ENCODE measurements around the gene POLN. TPM values are rescaled to one million over a fixed set of nuclear protein-coding genes. Genes with fewer than 3 reads are reported as not detected.

The POLN gene
- total RNA-seq, 4 donors from 2014 or later: 0.70 to 6.6 (median 3.2) TPM

DNA sequence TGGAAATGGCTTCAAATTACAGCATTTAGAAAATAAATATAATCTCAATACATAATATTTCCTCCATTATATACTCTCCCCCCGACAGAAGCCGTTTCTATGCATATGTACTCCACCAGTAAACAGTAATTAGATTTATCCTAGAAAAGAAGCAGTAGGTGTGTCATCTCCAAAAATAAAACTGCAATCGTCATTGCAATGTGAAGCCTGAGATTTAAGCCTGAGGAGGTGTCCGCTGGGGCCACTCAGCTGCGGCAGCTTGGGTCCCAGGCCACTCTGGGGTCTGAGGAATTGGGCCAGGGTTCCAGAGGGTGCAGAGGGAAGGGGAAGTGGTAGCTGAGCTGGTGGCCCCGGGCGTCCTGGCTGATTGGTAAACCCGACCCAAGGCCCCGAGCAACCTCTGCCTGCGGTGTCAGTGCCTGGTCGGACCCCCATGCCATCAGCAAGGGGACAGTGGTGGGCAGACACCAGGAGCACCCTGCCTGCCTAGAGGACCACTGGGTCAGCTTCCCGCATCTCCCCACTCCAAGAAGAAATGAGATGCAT lies 27.8 kb upstream of the POLN start:
- no peak overlapping the region for H3K4me3 ChIP-seq

DNA sequence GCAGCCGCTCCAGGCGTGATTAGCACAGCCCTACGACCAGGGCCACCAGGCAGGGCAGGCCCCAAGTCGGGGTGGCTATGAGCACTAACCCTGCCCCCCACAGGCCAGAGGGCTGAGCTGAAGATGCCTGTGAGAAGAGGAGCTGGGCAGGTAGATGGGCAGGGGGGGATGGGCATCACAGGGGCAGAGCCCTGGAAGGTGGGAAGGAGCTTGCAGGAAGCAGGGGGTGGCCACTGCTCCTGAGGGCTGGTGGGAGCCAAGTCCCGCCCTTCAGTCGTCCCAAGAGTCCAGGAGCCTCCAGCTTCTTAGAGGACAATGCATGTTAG lies 27.2 kb upstream of the POLN start:
- H3K36me3 ChIP-seq: peaks cover 0 to 23% (median 0%) of the 10 kb centered on the region in 3 donors
- no peaks in the 10 kb centered on the region for H3K27me3 ChIP-seq
- no peaks in the 10 kb centered on the region for H3K9me3 ChIP-seq
- no peak for DNase-seq
- no peak overlapping the region for H3K27ac ChIP-seq
- no peak for TF ChIP-seq POLR2A (IDR thresholded peaks at IDR 0.05)
- TF ChIP-seq, protein P1, sequence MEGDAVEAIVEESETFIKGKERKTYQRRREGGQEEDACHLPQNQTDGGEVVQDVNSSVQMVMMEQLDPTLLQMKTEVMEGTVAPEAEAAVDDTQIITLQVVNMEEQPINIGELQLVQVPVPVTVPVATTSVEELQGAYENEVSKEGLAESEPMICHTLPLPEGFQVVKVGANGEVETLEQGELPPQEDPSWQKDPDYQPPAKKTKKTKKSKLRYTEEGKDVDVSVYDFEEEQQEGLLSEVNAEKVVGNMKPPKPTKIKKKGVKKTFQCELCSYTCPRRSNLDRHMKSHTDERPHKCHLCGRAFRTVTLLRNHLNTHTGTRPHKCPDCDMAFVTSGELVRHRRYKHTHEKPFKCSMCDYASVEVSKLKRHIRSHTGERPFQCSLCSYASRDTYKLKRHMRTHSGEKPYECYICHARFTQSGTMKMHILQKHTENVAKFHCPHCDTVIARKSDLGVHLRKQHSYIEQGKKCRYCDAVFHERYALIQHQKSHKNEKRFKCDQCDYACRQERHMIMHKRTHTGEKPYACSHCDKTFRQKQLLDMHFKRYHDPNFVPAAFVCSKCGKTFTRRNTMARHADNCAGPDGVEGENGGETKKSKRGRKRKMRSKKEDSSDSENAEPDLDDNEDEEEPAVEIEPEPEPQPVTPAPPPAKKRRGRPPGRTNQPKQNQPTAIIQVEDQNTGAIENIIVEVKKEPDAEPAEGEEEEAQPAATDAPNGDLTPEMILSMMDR (IDR thresholded peaks at IDR 0.05): no peak
- H3K4me3 ChIP-seq: no peak overlapping the region
- peaks cover 0 to 7% (median 1%) of the 10 kb centered on the region in 4 donors for H3K4me1 ChIP-seq

More for the DNA sequence above, 27.8 kb upstream of the POLN start:
- H3K4me1 ChIP-seq: peaks cover 0 to 7% (median 1%) of the 10 kb centered on the region in 4 donors
- no peak overlapping the region for H3K27ac ChIP-seq
- no peaks in the 10 kb centered on the region for H3K9me3 ChIP-seq
- H3K27me3 ChIP-seq: no peaks in the 10 kb centered on the region
- H3K36me3 ChIP-seq: peaks cover 0 to 23% (median 0%) of the 10 kb centered on the region in 3 donors
- TF ChIP-seq POLR2A (IDR thresholded peaks at IDR 0.05): no peak
- TF ChIP-seq, protein P1 (IDR thresholded peaks at IDR 0.05): no peak
- no peak for DNase-seq

DNA sequence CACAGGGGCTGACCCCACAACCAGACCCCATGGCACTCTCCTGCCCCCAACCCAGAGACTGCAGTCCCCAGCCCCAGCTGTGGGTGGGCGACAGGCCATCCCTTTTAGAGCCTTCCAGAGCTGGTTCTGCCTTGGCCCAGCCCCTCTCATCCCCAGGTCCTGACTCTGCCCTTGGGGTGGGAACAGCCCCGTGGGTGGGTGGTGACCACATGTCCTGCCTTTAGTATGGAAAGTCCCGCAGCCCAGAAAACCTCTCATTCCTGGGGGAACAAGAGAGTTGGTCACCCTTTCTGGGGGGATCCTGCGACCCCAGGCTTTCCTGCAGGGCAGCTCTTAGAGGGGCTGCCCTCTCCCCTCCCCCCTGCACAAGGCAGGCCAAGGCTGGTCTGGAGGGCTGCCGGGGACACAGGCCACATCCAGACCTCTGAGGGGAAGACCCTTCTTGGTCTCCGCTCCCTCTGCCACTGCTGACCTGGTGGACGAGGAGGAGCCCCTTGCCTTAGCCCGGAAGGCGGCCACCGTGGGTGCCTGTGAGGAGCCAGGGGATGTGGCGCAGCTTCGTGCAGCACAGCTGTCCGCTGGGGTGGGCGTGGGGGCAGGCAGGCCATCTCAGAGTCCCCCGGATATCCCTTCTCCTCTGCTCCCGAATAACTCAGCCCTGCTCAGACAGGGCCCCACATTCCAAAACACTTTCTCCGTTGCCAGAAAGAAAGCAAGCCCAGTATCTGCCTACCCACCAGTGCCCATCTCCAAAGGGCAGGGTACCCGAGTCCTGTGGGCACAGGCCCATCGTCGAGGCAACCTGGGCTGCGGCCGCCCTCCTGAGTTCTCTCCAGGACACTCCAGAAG lies 26.7 kb upstream of the POLN start:
- TF ChIP-seq, protein P1 (IDR thresholded peaks at IDR 0.05): no peak
- no peak for TF ChIP-seq POLR2A (IDR thresholded peaks at IDR 0.05)
- peaks cover 0 to 23% (median 0%) of the 10 kb centered on the region in 3 donors for H3K36me3 ChIP-seq
- H3K9me3 ChIP-seq: no peaks in the 10 kb centered on the region
- peaks cover 0 to 7% (median 1%) of the 10 kb centered on the region in 4 donors for H3K4me1 ChIP-seq
- no peak overlapping the region for H3K4me3 ChIP-seq
- H3K27me3 ChIP-seq: no peaks in the 10 kb centered on the region
- no peak overlapping the region for H3K27ac ChIP-seq
- no peak for DNase-seq

DNA sequence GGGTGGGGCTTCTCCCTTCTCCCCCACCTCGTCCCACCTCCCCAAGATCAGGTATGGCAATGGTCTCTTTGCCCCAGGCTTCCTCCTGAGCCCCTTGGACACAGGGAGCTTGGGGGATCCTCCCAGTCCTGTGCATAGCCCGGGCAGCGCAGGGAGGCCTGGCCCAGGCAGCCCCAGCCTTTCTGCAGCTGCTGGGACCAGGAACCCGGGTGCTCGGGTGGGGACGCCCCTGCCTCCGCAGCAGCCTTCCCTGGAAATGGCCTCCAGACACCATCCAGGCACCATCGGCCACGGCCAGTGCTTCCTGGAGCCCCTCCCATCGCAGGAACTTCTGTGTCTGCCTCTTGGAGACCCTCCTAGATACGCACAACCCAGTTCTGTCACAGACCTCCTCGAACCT lies 25.9 kb upstream of the POLN start:
- H3K27me3 ChIP-seq: no peaks in the 10 kb centered on the region
- no peaks in the 10 kb centered on the region for H3K9me3 ChIP-seq
- peaks cover 0 to 13% (median 4%) of the 10 kb centered on the region in 4 donors for H3K4me1 ChIP-seq
- H3K27ac ChIP-seq: no peak overlapping the region
- TF ChIP-seq, protein P1 (IDR thresholded peaks at IDR 0.05): no peak
- TF ChIP-seq POLR2A (IDR thresholded peaks at IDR 0.05): no peak
- H3K36me3 ChIP-seq: peaks cover 0 to 23% (median 0%) of the 10 kb centered on the region in 3 donors
- no peak for DNase-seq
- H3K4me3 ChIP-seq: no peak overlapping the region

DNA sequence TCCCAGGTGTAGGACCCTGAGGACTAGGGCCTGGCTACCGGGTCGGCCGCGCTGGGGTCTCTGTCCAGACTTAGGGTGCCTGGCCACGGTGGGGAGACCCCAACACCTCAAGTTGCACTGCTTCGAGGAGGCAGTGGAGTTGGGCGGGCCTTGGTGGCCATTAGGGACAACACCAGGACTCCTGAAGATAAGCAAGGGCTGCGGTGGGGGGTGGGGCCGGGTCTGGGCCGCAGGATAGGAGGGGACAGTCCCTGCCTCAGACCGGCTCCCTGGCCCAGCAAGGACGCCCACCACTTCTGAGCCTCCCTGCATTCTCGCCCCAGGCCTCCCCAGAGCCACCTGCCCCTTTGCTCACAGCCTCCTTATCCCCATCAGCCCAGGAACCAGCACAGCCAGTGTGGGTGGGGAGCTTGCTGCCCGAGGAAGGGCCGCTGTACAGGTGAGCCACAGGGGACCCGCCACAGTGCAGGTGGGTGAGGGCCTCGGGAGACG lies 25.4 kb upstream of the POLN start:
- no peak for DNase-seq
- H3K9me3 ChIP-seq: no peaks in the 10 kb centered on the region
- H3K4me1 ChIP-seq: peaks cover 0 to 16% (median 6%) of the 10 kb centered on the region in 4 donors
- peaks cover 0 to 19% (median 0%) of the 10 kb centered on the region in 3 donors for H3K36me3 ChIP-seq
- no peak overlapping the region for H3K4me3 ChIP-seq
- no peak overlapping the region for H3K27ac ChIP-seq
- H3K27me3 ChIP-seq: no peaks in the 10 kb centered on the region
- TF ChIP-seq, protein P1 (IDR thresholded peaks at IDR 0.05): no peak
- TF ChIP-seq POLR2A (IDR thresholded peaks at IDR 0.05): no peak
